ENCODE measurements around the gene CD40LG.
A peak's percentile ranks its signal among the peaks of the same experiment; 100 is the strongest.

Gene CD40LG

DNA sequence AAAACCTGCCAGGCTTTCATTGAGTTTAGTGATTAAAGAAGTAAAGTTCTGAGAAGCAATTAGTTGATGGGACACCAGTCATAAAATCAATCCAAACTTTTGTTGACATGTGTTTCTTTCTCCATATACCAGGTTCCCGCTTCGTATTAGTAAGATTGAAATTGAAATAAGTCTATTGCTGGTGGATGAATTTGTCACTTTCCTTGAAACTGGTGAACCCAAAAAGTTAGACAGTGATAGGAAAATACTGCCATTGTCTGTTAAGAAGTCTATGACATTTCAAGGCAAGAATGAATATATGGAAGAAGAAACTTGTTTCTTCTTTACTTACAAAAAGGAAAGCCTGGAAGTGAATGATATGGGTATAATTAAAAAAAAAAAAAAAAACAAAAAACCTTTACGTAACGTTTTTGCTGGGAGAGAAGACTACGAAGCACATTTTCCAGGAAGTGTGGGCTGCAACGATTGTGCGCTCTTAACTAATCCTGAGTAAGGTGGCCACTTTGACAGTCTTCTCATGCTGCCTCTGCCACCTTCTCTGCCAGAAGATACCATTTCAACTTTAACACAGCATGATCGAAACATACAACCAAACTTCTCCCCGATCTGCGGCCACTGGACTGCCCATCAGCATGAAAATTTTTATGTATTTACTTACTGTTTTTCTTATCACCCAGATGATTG is at the start of gene CD40LG:
Gene CD40LG, plus strand, starts transcription at position 482 of the 684 bp plus-strand sequence. Its CDS starts 91 bp downstream, at position 573.
- DNase-seq: no peak

DNA sequence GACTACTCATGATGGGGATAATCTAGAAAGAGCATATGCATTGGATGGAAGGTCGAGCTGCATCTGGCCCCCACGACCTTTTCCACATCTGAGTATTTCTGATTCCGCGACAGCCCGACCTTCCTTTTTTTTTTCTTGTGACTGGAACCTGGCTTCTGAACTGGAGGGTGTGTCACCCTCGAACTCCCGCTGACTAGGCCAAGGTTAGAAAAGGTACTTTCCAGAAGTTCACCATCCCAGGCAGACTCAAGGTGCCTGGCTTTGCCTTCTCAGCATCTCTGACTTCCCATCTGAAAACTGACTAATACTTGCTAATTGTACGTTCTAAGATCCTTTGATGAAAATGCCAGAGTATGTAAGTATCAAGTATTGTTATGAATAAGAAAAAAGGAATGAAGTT is 49.3 kb upstream of the CD40LG start:
- no peak for DNase-seq

DNA sequence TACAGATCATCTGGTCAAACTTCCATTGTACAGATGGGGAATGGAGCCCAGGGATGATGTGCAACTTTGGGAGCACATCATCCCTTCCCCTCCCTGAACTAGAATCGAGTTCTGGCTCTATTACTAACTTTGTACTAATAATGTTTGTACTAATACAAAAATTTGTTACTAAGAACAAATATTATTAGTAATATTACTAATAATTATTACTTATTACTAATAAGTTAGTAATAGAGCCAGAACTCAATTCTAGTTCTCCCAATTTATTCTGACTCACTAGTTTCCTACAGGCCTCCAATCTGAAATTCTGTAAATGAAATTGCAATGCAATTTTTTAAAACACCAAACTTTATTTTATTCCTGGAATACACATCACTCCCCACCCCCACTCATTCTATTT is 47.9 kb upstream of the CD40LG start:
- no peak for DNase-seq

DNA sequence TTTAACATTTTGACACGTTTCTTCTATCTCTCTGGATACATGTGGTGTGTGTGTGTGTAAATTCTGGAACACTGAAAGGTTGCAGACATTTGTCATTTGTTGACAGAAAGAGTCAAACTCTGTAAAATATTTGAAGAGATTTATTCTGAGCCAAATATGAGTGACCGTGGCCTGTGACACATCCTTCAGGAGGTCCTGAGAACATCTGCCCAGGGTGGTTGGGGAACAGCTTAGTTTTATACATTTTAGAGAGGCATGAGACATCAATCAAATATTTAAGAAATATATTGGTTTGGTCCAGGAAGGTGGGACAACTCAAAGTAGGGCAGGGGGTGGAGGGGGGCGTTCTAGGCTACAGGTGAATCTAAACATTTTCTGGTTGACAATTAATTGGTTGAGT is 40.7 kb upstream of the CD40LG start:
- DNase-seq: no peak

DNA sequence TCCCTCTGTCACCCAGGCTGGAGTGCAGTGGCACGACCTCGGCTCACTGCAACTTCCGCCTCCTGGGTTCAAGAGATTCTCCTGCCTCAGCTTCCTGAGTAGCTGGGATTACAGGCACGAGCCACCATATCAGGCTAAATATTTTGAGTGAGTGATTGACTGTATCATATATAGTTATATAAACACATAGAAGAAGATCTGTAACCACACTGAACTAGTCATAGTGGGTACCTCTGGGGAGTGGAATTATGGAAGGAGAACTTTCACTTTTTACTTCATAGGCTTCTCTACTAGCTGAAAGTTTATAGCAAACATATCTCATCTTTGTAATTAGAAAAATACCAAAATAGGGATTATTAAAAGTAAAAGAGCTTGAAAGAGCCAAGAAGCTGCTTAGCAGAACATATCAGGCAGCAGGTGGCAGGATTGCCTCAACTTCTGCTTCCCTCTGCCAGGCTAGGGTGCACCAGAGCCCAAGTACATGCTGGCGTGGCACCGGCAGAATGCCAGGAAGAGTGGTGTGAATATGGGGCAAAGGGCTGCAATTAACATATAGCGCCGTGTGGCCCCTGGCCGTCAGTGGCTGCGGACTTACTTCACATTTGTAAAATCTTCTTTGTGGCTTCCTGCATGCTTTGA is 39.5 kb upstream of the CD40LG start:
- DNase-seq: peak; percentile 16 to 38

DNA sequence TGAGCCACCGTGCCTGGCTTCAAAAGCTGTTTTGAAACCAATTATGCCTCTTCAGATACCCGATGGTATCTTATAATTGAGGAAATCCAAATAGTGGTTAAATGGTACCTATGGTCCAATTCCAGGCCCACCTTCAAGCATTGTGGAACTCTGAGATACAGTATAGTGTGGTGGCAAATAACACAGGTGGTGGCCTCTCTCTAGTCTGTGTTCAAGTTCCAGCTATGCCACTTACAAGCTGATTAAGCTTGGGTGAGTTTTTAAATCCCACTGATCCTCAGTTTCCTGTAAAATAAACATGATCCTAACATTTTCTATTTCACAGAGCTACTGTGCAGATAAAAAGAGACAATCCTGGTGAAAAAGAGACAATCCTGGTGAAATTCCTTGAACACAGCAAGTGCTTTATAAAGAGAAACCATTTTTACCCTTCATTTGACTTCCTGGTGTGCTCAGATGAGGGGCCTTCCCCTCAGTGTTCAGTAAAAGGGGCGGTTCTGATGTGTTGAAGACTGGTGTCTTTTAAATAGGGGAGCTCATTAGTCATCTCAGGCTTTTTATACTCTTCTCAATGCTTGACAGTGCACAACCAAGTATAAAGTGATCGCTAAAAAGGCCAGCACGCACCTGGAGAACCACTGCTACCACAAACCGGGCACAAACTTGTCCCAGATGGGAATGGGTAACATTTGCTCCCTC is 30.8 kb upstream of the CD40LG start:
- DNase-seq: no peak

DNA sequence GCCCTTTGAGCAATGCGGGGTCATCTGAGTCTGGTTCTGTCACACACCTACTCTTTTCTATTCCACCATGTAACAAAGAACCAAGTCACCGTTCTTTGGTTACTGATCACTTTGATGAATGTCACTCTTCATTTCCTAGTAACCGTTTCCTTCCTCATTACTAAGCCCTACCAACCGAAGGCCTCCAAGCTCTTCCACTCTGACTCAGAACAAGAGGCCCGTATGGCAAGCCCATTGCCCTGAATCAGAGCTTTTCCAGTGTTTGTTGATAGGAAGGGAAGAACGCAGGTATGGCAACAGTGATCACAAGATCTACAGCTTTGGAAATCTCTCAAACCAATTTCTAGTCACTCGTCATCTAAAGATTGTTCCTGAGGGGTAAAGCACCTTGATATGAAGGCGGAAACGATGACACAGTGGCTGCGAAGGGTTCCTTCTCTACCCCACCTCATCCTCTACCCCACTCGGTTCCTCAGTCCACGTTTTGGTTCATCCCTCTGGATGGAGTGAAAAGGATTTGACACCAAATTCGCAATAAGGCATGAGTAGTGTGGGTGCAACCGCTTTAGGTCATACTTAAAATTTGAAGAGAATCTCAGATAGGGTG is 28.0 kb upstream of the CD40LG start:
- no peak for DNase-seq

DNA sequence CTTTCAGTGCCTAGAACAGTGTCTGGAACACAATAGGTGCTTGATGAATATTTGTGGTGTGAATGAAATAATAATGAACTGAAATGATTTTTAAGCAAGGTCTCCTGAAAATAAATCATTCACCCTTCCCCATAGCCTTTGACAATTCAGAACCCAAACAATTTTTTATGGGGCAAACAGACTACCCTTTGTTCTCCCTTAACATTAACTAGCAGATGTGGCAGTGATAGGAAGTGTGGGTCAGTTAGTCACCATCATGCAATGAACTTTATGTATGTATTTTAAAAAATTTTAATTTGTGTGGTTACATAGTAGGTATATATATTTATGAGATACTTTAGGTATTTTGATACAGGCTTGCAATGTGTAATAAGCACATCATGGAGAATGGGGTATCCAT is 27.2 kb upstream of the CD40LG start:
- no peak for DNase-seq

DNA sequence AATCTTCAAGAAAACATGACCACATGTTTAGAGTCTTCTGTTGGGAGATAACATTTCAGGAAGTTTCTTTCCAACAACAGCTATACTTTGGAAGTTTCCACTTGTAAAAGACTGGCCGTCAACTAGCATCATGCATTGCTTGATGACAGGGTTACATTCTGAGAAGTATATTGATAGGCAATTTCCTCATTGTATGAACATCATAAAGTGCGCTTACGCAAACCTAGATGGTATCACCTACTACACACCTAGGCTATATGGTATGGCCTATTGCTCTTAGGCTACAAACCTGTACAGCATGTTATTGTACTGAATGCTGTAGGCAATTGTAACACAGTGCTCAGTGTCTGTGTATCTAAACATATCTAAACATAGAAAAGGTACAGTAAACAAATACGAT is 25.4 kb upstream of the CD40LG start:
- DNase-seq: no peak

DNA sequence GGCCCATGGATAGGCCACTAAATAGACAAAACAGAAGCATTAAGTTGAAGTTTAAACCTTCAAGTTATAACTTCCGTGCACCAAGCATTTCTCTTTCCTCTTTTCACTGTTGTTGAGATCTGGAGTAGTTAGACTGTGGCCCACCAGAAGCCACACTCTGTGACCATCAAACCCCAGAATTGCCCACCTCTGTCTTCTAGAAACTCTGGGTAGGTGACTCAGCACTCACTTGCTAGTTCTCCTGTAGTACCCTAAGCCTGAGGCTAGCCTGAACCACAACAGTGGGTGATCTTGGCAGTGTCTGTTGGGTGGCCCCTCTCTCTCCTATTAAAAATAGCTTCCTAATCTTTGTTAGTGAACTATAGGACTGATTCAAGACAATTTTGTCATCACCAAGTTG is 24.6 kb upstream of the CD40LG start:
- DNase-seq: no peak

DNA sequence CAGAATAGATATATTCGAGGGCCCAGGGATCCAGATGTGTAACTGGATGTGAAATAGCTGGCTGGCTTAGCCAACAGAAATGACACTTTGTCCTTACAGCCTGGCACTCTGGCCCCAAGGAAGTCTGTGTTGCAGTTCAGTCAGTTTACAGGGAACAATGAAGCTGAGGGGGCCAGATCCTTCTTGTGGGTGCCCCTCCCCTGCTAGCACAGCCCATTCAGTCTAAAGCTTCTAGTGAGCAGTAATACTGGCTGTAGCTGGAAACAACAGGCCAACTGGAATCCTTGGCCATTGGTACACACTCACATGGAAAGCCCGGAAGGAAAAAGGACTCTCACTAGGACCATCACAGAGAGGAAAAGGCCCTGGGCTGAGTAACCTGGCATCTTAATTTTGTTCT is 22.7 kb upstream of the CD40LG start:
- DNase-seq: no peak

DNA sequence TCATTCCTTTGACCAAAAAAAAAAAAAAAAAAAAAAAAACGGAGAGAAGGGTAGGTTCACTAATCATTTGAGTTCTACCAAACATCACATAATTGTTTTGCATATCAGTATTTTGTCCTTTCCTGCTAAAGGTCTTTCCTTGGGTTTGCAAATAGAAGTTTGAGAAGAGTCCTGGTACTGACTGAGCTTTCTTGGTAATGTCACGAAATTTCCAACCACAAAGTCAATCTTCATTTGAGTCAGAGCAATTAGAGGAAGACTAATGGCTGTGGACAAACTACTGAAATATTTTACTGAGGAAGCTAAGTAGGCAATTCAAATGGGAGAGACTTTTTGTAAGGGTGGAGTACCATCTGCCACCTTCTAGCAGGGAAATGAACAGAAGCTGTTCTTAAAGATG is 21.7 kb upstream of the CD40LG start:
- no peak for DNase-seq

DNA sequence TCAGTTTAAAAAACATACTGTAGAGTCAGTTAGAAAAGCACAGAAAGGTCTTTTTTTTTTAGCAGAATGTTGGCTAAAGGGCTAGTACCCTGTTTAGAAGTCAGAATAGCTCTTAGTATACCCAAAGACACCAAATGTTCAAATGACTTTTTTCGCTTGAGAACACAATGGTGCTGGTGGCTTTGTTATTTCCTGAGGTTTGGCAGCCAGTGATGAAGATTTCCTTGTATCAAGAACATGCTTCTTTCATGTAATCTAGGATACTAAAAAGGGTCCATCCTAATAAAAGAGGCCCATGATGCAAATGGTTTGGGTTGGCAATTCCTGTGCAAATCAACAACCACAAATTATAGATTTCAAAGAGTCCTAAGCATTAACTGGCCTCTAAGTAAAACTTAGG is 21.1 kb upstream of the CD40LG start:
- DNase-seq: no peak

DNA sequence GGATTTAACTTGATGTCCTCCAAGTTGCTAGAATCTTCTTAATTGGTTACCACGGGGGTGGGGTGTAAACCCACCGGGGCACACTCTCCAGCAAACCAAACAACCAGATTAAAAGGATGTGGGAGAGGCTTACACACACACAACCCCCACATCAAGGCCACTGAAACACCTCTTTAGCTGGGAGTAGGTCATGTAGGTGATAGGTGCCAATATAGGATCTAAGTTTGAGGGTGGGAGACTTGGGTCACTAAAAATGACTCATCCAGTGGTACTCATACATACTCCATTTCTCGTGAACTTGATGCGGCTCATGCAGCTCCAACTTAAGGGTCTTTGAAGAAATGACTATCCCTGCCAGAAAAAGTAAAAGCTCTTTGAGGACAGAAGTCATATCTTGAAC is 20.5 kb upstream of the CD40LG start:
- DNase-seq: no peak

DNA sequence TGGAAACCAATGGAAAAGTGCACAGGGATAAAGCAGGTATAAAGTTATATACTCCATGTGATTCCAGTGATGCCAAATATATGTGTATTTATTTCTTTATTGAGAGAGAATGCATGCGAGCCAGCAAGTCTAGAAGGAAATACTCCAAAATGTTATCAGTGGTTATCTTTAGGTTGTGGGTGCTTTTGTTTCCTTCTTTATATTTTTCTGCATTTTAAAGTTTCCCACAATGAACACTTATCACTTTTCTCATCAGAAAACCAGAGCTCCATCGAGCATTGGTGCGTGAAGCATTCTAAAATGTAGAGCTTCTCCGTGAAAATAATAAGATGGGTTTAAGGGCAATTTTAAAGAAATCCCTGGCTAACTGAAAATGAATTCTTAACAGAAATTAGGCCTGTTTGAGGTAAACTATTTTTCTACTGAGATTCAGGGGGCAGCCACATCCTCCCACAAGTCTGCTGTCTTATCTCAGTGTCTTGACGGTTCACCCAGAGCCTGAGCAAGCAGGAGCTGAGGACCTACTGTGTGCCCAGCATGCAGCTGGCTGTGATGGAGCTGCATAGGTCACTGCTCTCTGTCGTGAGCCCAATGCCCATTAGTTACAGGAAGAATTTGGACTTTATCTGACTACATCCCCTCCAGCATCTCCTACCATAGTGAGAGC is 18.7 kb upstream of the CD40LG start:
- DNase-seq: no peak

DNA sequence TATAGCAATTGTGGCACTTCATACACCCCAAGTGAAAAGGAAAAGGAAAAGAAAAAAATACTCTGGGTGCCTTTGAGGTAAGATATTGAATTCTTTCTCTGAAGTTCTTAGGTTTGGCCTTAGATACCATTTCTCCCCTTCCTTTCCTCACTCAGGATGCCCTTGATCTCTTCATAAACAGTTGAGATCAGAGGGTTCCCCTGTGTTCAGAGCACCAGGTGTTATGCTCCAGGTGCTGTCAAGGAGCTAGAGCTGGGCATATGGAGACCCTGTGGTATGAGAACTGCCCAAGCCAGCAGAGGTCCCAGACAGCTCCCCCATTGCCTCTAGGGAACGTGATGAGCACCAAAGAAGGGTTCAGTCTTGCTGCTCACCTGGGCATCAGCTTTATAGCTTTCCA is 17.1 kb upstream of the CD40LG start:
- DNase-seq: no peak

DNA sequence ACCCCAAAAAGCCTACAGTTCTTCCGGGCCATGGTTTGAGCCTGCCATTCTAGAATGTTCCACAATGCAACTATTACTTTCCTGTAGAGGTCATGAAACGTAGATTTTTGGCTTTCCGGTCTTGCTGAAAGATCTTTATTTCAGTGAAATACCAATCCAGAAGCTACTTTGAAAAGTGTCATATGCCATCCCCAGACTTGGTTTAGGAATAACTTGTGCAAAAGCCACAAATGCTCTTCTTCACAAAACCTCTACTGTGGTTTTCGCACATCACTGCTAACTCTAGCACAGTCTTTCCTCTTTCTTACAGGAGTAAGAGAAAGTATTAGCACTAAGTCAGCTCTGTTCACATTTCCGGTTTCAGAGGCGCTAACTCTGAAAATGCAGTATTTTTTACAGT is 12.7 kb upstream of the CD40LG start:
- peak in 1 of 2 experiments; percentile 4 for DNase-seq

DNA sequence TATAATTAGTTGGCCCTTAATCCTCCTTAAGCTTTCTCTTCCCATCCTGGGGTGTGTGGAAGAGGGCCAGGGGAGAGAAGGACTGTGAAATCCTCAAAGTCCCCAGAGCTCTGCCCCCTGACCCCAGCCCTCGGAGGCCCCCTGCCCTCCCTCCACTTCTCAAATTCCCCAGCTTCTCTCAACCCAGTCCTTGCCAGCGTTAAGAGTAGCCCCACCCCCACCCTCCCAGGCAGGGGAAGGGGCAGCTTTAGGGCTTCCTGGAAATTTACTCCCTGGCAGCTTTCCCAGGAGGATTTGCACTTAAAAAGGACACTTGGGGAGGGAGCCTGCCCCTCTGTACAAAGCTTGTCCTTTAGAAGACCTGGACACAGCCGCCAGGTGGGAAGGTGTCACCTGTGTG is 11.8 kb upstream of the CD40LG start:
- DNase-seq: no peak

DNA sequence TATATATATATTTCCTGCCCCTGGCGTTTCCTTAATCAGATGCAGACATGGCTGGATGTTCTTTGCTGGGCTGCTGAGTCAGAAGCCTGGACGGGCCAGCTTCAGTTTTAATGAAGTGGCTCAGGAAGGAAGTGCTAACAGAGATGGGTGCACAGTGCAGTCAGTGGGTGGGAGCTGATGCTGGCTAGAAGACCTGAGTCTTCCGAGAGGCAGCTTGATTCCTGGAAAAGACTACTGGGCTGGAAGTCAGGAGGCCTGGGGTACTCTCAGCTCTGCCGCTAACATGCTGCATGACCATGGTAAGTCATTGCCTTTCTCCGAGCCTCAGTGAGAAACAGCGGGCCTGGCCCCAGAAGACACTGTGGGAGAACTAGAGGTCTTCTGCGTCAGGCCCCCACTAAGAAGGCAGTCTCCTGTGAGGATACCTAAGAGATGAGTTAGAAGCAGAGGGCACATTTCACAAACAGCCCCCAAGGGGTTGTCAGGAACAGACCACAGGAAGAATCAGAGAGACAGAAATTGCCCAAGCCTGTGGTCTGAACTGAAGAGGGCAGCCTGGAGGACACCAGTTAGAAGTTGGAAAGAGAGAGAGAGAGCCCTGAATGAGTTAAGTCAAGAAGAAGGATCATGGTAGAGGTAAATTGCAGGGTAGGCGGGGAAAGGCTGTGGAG is 8.3 kb upstream of the CD40LG start:
- DNase-seq: peak; percentile 3 to 5

DNA sequence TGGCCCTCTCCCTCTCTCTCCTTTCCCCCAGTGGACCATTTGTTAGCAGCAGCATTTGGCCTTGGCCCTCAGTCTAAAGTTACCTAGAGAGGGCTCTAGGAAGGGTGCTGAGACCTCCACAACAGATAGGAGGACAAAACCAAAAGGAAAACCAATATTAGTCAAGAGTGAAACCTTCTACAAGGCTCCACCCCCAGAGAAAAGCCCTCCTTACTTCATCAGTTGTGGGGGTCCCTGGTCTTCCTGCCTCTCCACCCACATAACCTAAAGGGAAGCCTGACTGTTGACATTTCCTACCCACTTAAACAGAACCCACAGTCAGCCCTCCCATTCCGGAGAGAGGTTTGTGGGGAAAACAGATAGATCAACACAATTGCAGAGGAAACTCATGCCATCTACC is 4.7 kb upstream of the CD40LG start:
- DNase-seq: no peak

DNA sequence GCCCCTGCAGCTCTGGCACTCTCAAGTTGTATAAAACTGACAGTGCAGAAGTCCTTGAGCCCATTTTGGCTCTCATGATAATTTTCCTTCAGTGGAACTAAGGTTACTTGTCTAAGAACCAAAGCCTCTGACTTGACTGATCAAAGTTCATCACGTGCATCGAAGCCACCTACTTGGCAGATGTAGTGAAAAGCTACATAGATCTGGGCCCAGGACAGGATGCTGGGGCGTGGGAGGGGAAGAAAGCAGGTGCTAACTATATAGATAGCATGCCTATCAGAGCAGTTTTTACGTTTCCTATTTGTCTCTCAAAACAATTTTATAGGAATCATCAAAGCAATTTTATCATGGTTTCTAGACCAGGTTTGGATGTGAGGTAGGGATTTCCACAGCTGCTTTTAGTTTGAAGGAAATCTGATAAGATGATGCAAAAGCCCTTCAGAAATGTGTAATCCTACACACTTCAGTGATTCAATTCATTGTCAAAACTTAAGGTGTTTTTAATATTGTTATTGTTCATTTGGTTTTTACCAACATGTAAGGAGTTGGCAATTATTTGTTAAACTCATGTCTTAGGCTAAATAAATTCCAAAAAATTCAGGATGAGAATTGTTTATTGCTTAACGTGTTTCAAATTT is 1.2 kb upstream of the CD40LG start:
- DNase-seq: no peak

DNA sequence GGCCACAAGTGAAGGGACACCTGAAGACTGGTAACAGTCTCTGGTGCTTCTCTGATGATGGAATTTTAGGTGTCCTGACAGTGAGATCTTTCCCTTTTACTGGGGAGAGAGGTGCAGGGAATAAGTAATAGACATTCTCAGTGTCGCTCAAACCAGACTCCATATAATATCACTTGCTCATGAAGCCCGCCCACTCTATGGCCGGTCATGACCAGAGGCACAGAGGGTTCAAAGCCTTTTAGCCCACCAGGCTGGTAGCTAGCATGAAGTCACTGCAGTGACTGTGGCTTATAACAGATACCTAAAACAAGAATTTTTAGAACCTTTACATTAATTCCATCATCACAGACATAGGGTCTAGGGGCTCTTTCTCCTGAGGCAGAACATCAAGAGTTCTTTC is 2.9 kb downstream of the CD40LG start:
- no peak for DNase-seq
